Neural progenitor cell (in vitro differentiated cells): ENCODE data around the gene PHF23.

ENCODE experiments used
- EZH2phosphoT487 ChIP-seq: fragments of 200-600 bp; sonication (generic); IDR thresholded peaks from 2 replicates; pipeline ENCODE4 v1.6.1; 2017; ENCODE audit warnings: antibody characterized with exemption
- TF ChIP-seq, protein P1 (sequence below): fragments of 200-600 bp; sonication (generic); IDR thresholded peaks from 2 replicates; pipeline ENCODE4 v1.5.1; 2017; ENCODE audit warnings: antibody characterized with exemption, mild to moderate bottlenecking

DNA sequence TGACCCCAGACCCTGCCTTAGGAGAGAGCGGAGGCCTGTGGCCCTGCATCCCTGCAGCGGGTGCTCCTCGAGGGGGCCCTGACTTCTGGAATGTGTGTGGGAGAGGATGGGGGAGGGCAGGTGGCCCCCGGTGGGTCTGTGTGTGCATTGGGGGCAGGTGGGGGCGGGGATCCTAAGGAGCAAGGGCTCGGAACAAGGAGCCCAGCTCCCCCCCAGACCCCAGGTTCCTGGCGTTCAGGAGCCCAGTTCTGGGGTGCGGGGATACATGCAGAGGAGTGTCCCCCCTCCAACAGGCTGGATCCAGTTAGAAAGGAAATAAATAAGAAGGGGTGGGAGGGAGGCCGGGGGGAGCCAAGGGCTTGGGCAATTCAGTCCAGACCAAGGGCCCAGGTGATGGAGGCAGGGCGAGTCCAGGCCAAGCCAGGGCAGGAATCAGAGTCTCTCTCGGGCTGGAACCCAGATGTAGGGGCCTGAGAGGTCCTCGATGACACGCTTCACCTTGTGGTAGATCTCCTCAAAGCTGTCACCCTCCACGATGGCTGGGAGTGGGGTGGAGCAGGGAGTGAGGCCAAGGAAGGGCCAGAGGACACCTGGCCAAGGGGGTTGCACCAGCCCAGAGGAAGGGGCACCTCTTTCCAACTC is 48.9 kb downstream of the PHF23 start:
- TF ChIP-seq, protein P1, sequence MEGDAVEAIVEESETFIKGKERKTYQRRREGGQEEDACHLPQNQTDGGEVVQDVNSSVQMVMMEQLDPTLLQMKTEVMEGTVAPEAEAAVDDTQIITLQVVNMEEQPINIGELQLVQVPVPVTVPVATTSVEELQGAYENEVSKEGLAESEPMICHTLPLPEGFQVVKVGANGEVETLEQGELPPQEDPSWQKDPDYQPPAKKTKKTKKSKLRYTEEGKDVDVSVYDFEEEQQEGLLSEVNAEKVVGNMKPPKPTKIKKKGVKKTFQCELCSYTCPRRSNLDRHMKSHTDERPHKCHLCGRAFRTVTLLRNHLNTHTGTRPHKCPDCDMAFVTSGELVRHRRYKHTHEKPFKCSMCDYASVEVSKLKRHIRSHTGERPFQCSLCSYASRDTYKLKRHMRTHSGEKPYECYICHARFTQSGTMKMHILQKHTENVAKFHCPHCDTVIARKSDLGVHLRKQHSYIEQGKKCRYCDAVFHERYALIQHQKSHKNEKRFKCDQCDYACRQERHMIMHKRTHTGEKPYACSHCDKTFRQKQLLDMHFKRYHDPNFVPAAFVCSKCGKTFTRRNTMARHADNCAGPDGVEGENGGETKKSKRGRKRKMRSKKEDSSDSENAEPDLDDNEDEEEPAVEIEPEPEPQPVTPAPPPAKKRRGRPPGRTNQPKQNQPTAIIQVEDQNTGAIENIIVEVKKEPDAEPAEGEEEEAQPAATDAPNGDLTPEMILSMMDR: no peak
- TF ChIP-seq EZH2phosphoT487: no peak
